ENCODE measurements around the gene VWA5A. TPM values are rescaled to one million over a fixed set of nuclear protein-coding genes. Genes with fewer than 3 reads are reported as not detected.

Gene VWA5A
- total RNA-seq, 4 donors from 2014 or later = 14.1 to 46.1 (median 20.4) TPM

- no peak for TF ChIP-seq CTCF (IDR thresholded peaks at IDR 0.05; ENCODE audit: low read depth)
These were observed 749 bp downstream of the VWA5A start for GRCh38 chr11:124115782-124116616.

DNA sequence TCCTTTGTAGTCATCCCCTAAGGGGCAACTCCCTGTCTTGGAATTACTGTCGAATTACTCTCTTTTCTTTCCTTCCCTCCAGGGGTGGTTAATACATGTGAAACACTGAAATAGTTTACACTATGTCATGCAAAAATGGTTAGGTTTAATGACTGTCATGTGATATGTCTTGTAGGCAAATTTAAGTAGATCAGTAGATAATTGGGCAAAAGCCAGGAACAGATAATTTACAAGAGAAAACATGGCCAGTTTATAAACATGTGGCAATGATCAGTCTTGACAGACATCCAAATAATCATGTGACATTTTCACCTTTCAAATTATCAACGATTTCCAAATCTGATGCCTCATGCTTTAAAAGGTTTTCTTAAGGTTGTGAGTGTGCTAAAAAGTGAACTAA lies 3.9 kb downstream of the VWA5A start:
- no peak for TF ChIP-seq CTCF (IDR thresholded peaks at IDR 0.05; ENCODE audit: low read depth)

GRCh38 chr11:124120891-124121290 lies 5.6 kb downstream of the VWA5A start:
- no peak for TF ChIP-seq CTCF (IDR thresholded peaks at IDR 0.05; ENCODE audit: low read depth)

DNA sequence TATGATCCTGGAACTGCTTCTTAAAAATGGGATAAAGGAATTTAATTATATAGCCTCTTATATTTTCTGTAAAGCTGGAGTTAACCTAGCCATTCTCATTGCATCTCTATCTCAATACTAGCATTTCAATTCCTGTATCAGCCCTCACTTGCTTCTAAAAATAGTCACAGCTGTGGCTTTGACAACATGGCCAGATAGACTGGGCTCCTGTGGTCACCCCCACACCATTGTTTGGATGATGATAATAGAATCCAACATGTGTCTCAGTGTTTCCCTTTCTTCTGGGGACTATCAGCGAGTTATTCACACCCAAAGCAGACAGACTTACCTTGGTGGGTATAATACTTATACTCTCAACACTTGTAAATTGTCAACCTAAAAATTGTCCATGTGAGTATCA lies 6.9 kb downstream of the VWA5A start:
- no peak for TF ChIP-seq CTCF (IDR thresholded peaks at IDR 0.05; ENCODE audit: low read depth)

DNA sequence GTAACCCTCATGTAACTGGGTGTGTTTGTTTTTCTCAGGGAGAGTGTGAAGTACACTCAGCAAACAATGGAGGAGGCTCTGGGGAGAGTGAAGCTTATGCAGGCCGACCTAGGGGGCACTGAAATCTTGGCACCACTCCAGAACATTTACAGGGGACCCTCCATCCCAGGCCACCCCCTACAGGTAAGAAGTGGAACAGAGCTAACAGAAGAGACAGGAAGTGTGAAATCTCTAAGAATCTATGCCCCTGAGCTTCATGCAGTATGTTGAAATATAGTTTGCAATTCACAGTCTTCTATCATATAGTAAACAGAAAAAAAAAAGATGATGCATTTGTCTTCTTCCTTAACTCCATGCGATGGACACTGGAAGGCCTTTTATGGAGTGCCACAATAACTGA lies 8.4 kb downstream of the VWA5A start:
- no peak for TF ChIP-seq CTCF (IDR thresholded peaks at IDR 0.05; ENCODE audit: low read depth)

DNA sequence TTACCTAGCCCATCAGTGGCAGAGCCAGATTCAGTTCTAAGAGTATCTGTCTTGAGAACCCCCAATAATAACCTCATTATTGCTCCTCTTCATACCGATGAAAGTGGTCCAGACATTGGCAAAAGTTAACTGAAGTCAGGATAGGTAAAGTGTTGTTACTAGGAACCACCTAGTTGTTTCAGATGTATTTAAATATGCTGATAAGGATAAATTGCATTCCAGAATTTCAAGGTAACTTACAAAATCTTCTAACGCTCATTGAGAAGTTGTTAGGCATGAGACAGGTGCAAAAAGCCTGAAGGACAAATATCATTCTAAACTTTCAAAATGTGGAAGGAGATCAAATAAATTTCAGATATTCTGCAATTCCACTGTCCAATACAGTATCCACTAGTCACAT lies 27.8 kb downstream of the VWA5A start:
- TF ChIP-seq CTCF (IDR thresholded peaks at IDR 0.05; ENCODE audit: low read depth) = no peak

- TF ChIP-seq CTCF (IDR thresholded peaks at IDR 0.05; ENCODE audit: low read depth) = no peak
These were observed 32.7 kb downstream of the VWA5A start for GRCh38 chr11:124147951-124148350.
